ENCODE measurements around the gene CLIC1. TPM values are rescaled to one million over a fixed set of nuclear protein-coding genes. Genes with fewer than 3 reads are reported as not detected.
A peak's percentile ranks its signal among the peaks of the same experiment; 100 is the strongest.

Gene CLIC1
- total and polyA plus RNA-seq, 2 experiments from 2014 or later = 463 to 599 TPM

DNA sequence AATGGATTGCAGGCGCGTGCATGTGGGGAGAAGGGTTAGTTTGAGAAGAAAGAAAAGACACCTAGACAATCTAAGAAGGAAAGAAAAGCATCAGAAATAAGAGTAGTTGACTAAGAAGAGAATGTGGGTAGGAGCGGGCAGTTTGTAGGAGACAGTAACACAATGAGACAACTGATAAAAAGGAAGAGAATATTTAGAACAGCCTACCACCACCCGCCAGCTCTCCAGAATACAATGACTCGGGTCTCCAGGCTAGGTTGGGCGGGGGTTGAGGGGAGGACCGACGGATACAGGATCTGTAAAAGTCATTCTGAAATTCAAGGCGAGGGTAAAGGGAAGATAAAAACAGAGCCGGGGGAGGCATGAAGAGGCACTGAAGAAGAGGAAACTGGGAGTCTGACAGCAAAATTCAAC, 33.9 kb downstream of the CLIC1 start:
- WGBS (ENCODE audit: low lambda C conversion rate, missing lambda C conversion rate) = 4% methylated on average over 10 of the region's 10 CpGs
- H3K4me1 ChIP-seq (ENCODE audit: insufficient read depth) = peaks cover 26% of the 10 kb centered on the region
- no peak for TF ChIP-seq CTCF (IDR thresholded peaks at IDR 0.05; ENCODE audit: poor library complexity)
- no peak for TF ChIP-seq EZH2phosphoT487 (IDR thresholded peaks at IDR 0.05; ENCODE audit: low read depth, severe bottlenecking, unreplicated experiment)

DNA sequence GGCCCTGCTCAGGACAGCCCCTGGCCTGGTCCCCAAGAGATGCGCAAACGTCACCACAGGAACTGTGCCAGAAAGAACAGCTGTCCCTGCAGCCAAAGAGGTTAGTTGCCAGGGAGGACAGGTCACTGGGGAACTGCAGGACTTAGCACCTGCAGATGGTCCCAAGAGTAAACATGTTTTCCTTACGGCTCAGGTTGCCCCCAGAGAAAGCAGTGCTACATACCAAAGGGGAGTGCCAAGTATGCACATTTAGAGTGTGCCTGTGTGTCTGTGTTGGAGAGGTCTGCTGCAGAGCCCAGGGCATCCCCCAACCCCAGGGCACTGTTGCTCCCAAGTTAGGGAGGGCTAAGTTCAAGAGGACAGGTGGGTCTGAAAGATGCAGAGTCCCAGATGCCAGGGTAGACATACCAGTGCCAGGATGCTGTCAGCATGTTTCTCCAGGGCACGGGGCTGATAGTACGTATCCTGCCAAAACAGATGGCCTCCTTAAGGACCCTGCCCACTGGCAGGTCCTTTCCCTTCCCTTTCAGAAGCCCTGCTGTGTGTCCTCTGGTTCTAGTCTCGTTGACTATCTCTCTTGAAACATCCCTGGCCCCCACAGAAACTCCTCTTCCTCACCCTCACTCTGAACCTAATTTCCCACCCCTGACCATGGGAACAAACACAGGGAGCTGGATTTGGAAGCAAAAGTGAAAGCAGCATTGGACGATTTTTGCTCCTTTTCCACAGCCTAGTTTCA, 34.5 kb downstream of the CLIC1 start:
- WGBS (ENCODE audit: low lambda C conversion rate, missing lambda C conversion rate) = 38% methylated on average over 7 of the region's 7 CpGs
- Histone ChIP-seq H3K9me3 (ENCODE audit: low read depth) (no peaks in the 10 kb centered on the region), H2AFZ (peak overlapping the region; percentile 47), H3K4me3 (peak overlapping the region; percentile 65), H4K20me1 (ENCODE audit: insufficient read depth, poor library complexity, severe bottlenecking) (peaks cover 5% of the 10 kb centered on the region), H3K4me2 (peak overlapping the region; percentile 97), H3K4me1 (ENCODE audit: insufficient read depth) (peaks cover 26% of the 10 kb centered on the region), H3K9me2 (replicated peaks; ENCODE audit: insufficient read depth) (no peaks in the 10 kb centered on the region), H3K27ac (peak overlapping the region; percentile 96), H3K79me2 (peaks cover 56% of the 10 kb centered on the region), H3K36me3 (replicated peaks; ENCODE audit: insufficient read depth, low read depth) (no peaks in the 10 kb centered on the region), H3K27me3 (no peaks in the 10 kb centered on the region)
- TF ChIP-seq CTCF (IDR thresholded peaks at IDR 0.05; ENCODE audit: poor library complexity) (no peak), EZH2phosphoT487 (IDR thresholded peaks at IDR 0.05; ENCODE audit: low read depth, severe bottlenecking, unreplicated experiment) (no peak), EZH2 (IDR thresholded peaks at IDR 0.05; ENCODE audit: borderline replicate concordance) (no peak)
- no peak for DNase-seq (ENCODE audit: low spot score)

More for the DNA sequence above, 33.9 kb downstream of the CLIC1 start:
- Histone ChIP-seq H3K4me3 (peak overlapping the region; percentile 65), H3K27me3 (no peaks in the 10 kb centered on the region), H3K27ac (peak overlapping the region; percentile 96), H4K20me1 (ENCODE audit: insufficient read depth, poor library complexity, severe bottlenecking) (peaks cover 5% of the 10 kb centered on the region), H3K9me2 (replicated peaks; ENCODE audit: insufficient read depth) (no peaks in the 10 kb centered on the region), H3K9me3 (ENCODE audit: low read depth) (no peaks in the 10 kb centered on the region), H3K4me2 (peak overlapping the region; percentile 97), H2AFZ (peak overlapping the region; percentile 47), H3K79me2 (peaks cover 51% of the 10 kb centered on the region), H3K36me3 (replicated peaks; ENCODE audit: insufficient read depth, low read depth) (no peaks in the 10 kb centered on the region)
- DNase-seq (ENCODE audit: low spot score) = no peak

- peaks cover 26% of the 10 kb centered on the region for H3K4me1 ChIP-seq (ENCODE audit: insufficient read depth)
- peak overlapping the region; percentile 7 for H3K4me3 ChIP-seq
- no peak for TF ChIP-seq EZH2phosphoT487 (IDR thresholded peaks at IDR 0.05; ENCODE audit: low read depth, severe bottlenecking, unreplicated experiment)
- TF ChIP-seq CTCF (IDR thresholded peaks at IDR 0.05; ENCODE audit: poor library complexity) = no peak
- TF ChIP-seq EZH2 (IDR thresholded peaks at IDR 0.05; ENCODE audit: borderline replicate concordance) = no peak
- peak overlapping the region; percentile 97 for H3K4me2 ChIP-seq
- peak overlapping the region; percentile 96 for H3K27ac ChIP-seq
- WGBS (ENCODE audit: low lambda C conversion rate, missing lambda C conversion rate) = 65% methylated on average over 5 of the region's 5 CpGs
- H3K79me2 ChIP-seq = peaks cover 56% of the 10 kb centered on the region
- peaks cover 5% of the 10 kb centered on the region for H4K20me1 ChIP-seq (ENCODE audit: insufficient read depth, poor library complexity, severe bottlenecking)
- H3K9me3 ChIP-seq (ENCODE audit: low read depth) = no peaks in the 10 kb centered on the region
- H2AFZ ChIP-seq = no peak overlapping the region
- H3K36me3 ChIP-seq (replicated peaks; ENCODE audit: insufficient read depth, low read depth) = no peaks in the 10 kb centered on the region
- DNase-seq (ENCODE audit: low spot score) = no peak
- H3K9me2 ChIP-seq (replicated peaks; ENCODE audit: insufficient read depth) = no peaks in the 10 kb centered on the region
- no peaks in the 10 kb centered on the region for H3K27me3 ChIP-seq
These were observed 35.5 kb downstream of the CLIC1 start for GRCh38 chr6:31700740-31701401.
